IPS-15b (cell line): ENCODE data around the gene IDUA.
"Not testable (repeated sequence)": the region's sequence is repeated elsewhere in the genome, so short reads cannot be mapped to it uniquely, and the experiment has no call there.

Experiments
- H3K27me3 ChIP-seq: one replicate; pipeline ENCODE4 v1.6.1; 2013; ENCODE audit warnings: low read length; ENCODE audit not compliant: control insufficient read depth, insufficient read depth
- H3K36me3 ChIP-seq: one replicate; pipeline ENCODE4 v1.6.1; 2013; ENCODE audit warnings: low read length; ENCODE audit not compliant: control insufficient read depth, insufficient read depth
- H3K4me1 ChIP-seq: one replicate; pipeline ENCODE4 v1.6.1; 2013; ENCODE audit warnings: mild to moderate bottlenecking, low read length; ENCODE audit not compliant: control insufficient read depth, insufficient read depth
- H3K4me3 ChIP-seq: one replicate; pipeline ENCODE4 v1.5.1; 2013; ENCODE audit warnings: low read depth, low read length
- H3K9ac ChIP-seq: one replicate; pipeline ENCODE4 v1.6.1; 2013; ENCODE audit warnings: low read depth, mild to moderate bottlenecking, low read length
- H3K9me3 ChIP-seq: one replicate; pipeline ENCODE4 v1.6.1; 2013; ENCODE audit warnings: mild to moderate bottlenecking, low read length; ENCODE audit not compliant: control insufficient read depth, insufficient read depth

Gene IDUA

DNA sequence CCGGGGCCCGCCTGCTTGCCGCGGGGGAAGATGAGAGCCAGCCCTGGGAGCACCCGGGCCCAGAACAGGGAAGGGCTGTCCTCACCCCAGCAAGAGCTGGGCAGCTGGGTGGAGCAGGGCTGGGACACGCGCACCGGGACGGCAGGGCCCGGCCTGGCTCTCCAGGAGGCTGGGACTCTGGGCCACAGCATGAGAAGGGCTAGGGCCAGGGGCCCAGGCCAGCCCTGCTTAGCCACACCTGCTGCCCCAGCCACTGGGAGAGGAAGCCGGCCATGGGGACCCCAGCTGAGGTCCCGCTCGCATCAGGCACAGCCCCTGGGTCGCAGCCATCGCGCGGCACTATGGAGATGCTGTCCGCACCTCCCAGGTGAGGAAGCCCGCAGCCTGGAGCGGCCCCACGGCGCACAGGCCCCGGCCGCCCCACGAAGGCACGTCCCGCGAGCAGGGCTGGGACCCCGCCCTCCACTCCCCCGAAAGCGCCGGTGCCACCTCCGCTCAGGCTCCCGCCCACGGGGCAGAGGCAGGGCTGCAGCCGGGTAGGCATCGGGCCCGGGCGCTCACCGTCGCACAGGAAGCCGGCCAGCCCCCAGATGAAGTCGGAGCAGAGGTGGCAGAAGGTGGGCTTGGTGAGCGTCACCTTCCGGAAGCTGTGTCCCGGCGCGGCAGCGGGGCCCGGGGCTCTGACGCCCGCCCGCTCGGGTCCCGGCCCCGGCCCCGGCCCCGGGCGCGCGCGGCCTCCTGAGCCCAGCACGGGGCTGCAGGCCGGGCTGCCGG lies 14.0 kb upstream of the IDUA start:
- H3K4me1 ChIP-seq: no peaks in the 10 kb centered on the region
- H3K27me3 ChIP-seq: peaks cover 8% of the 10 kb centered on the region
- peaks cover 3% of the 10 kb centered on the region for H3K36me3 ChIP-seq
- peak overlapping the region; percentile 61 for H3K4me3 ChIP-seq
- no peaks in the 10 kb centered on the region for H3K9me3 ChIP-seq
- H3K9ac ChIP-seq: no peak overlapping the region

DNA sequence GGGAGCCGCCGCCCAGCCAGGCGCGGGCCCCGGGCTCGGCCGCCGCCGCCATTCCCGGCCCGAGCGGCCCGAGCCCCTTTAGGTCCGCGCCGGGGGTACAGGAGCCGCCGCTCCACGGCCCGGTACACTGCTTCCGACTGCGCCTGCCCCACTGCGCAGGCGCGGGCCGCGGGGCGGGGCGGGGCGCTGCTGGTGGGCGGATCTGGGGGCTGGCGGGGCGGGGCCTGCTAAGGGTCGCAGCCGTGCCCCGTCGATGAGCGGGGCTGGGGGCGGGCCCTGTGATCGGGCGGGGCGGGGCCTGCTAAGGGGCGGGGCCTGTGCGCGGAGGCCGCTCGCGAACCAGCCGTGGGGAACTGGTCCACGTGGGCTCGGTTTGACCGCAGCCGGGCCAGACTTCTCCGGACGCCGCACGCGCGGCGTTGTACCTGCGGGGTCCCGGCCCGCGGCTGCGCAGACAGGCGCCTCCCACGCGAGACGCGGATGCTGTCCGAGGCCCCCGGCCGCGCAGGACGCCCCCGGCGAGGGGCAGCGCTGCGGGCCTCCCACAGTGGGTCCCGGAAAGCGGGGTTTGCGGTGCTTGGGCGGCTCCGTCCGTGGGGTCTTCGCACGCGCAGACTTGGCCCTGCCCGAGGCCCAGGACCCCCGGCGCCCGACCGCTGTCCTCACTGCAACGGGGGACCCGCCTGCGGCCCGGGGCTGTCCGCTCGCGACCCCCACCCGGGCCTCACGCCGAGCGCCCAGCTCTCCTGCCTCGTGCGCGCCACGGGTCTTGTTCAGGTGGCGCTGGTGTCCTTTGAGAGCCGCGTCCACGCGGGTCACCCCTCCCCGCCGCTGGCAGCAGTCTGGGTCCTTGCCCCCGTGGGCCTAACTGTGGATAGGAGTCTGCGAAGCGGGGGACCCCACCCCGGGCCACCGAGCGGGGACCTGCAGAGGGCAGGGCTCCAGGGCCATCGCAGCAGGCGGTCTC lies 13.1 kb upstream of the IDUA start, which contains the start of gene DGKQ:
DGKQ (minus strand) TSS at position 139 of the 967 bp plus-strand sequence; CDS start at position 52, 87 bp downstream.
- peaks cover 8% of the 10 kb centered on the region for H3K27me3 ChIP-seq
- H3K9ac ChIP-seq: no peak within 1 kb of the TSS
- H3K9me3 ChIP-seq: no peaks in the 10 kb centered on the region
- H3K36me3 ChIP-seq: peaks cover 3% of the 10 kb centered on the region
- peak within 1 kb of the TSS; percentile 61 for H3K4me3 ChIP-seq
- no peaks in the 10 kb centered on the region for H3K4me1 ChIP-seq

DNA sequence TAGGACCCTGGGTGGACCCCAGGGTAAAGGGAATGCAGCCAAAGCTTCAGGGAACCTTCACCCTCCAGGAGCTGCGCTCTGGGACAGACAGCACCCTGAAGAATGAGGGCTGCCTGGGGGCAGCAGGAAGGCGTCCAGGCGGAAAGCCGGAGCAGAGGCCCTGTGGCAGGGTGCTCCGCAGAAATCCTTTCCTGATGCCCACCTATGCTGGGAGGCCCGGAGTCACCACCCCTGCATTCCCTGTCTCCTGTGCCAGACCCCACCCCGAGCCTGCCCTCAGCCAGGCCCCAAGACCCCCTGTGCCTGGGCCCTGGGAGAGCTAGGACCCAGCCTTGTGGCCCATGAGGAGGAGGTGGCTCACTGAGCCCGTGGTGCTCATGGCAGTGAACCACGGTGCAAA lies 12.2 kb upstream of the IDUA start:
- Histone ChIP-seq H3K36me3 (peaks cover 3% of the 10 kb centered on the region), H3K4me1 (no peaks in the 10 kb centered on the region), H3K27me3 (peaks cover 8% of the 10 kb centered on the region), H3K9ac (no peak overlapping the region), H3K4me3 (no peak overlapping the region), H3K9me3 (no peaks in the 10 kb centered on the region)

DNA sequence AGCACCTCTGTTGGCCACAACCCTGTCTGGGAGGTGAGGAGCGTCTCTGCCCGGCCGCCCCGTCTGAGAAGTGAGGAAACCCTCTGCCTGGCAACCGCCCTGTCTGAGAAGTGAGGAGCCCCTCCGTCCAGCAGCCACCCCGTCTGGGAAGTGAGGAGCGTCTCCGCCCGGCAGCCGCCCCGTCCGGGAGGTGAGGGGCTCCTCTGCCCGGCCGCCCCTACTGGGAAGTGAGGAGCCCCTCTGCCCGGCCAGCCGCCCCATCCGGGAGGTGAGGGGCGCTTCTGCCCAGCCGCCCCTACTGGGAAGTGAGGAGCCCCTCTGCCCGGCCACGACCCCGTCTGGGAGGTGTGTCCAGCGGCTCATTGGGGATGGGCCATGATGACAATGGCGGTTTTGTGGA lies 10.8 kb upstream of the IDUA start:
- H3K4me3 ChIP-seq, H3K9ac ChIP-seq, H3K27me3 ChIP-seq, H3K36me3 ChIP-seq, H3K4me1 ChIP-seq, H3K9me3 ChIP-seq: not testable (repeated sequence)

DNA sequence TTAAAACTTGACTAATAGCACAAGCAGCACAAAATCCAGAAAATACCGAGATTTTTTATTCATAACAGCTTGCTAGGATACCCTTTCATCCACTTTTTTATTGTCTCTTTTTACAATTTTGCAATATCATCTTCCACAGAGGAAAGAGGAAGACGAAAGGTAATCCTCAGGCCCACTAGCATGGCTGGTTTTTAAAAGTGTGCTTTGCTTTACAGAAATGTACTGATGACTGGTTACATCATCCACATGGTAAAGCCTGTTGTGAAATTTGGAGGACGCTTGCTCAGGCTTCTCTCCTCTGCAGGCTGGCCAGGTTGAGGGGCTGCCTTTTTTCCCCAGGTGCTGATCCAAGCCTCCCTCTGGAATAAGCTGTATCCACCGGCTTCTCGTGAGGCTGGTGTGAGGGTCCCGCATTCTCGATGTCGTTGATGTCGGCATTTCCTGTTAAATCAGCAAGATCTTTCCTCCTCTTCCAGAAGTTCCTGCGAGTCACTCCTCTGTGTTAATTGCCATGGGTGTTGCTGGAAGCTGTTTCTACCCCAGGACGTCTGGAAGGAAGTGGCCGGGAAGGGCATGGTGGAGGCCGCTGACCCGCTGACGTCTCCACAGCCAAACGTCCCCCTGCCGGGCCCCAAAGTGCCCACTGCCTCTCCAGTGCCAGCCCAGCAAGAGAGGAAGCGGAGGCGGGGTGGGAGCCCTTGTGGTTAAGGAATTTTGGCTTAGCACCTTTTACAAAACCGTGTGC lies 7.7 kb upstream of the IDUA start:
- no peak overlapping the region for H3K9ac ChIP-seq
- no peaks in the 10 kb centered on the region for H3K4me1 ChIP-seq
- H3K9me3 ChIP-seq: no peaks in the 10 kb centered on the region
- no peaks in the 10 kb centered on the region for H3K36me3 ChIP-seq
- H3K4me3 ChIP-seq: no peak overlapping the region
- H3K27me3 ChIP-seq: peaks cover 4% of the 10 kb centered on the region

DNA sequence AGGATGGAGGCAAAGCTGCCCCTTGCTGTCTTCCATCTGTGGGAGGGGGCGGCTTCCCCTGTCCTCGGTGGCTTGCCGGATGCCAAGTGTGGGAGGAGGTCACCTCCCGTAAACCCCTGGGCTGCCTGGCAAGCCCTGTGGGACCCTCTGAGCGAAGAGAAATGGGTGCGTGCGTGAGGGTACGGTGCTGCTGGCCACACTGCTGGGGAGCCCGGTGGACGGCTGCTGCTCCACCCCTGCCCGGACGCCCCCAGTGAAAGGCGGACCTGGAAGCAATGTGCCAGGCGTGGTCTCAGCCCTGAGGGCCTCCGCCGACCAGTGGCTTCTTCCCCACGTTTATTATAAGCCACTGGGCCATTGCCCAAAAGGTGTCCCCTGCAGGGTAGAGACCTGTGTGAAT lies 4.6 kb upstream of the IDUA start:
- Histone ChIP-seq H3K4me1 (peaks cover 3% of the 10 kb centered on the region), H3K36me3 (no peaks in the 10 kb centered on the region), H3K4me3 (no peak overlapping the region), H3K9ac (no peak overlapping the region), H3K9me3 (no peaks in the 10 kb centered on the region), H3K27me3 (peaks cover 15% of the 10 kb centered on the region)

DNA sequence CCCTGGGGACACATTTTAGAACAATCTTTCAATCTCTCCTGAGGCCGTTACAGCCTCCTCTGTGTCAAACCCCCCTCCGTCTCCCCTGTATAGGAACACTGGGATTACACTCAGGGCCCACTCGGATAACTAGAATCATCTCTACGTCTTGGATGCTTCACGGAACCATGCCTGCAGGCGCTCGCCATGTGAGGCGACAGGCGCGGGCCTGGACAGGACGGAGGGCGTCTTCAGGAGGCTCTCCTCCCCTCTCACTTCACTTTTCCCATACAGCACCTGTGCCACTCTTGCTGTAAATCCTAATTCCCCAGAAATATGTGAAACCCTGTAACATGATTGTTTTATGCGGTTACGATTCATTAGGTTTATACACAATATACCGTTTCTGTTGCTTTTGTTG lies 4.0 kb upstream of the IDUA start:
- no peaks in the 10 kb centered on the region for H3K36me3 ChIP-seq
- peaks cover 15% of the 10 kb centered on the region for H3K27me3 ChIP-seq
- no peak overlapping the region for H3K4me3 ChIP-seq
- H3K9me3 ChIP-seq: no peaks in the 10 kb centered on the region
- H3K9ac ChIP-seq: no peak overlapping the region
- H3K4me1 ChIP-seq: peaks cover 3% of the 10 kb centered on the region

DNA sequence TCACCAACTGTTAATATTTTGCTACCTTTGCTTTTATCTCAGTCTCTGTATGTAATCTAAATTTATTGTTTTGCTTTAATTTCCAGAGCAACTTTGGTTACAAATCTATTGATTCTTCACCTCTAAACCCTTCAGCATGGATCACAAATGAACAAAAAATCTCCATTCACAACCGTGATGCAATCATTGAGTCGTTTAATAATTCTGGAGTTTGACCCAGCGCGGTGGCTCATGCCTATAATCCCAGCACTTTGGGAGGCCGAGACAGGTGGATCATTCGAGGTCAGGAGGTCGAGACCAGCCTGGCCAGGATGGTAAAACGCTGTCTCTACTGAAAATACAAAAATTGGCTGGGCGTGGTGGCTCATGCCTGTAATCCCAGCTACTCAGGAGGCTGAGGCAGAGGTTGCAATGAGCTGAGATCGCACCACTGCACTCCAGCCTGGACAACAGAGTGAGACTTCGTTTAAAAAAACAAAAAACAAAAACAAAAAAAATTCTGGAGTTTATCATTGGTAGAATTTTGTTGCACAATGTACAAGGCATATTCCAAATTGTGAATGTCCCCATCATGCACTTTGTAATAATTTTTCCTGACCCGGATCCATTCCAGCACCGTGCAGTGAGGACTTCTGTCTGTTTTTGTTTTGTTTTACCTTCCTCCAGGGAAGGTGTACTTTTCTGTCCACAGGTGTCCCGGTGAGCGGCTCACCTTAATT lies 2.3 kb upstream of the IDUA start:
- Histone ChIP-seq H3K9ac (no peak overlapping the region), H3K36me3 (no peaks in the 10 kb centered on the region), H3K9me3 (no peaks in the 10 kb centered on the region), H3K4me1 (peaks cover 3% of the 10 kb centered on the region), H3K4me3 (peak overlapping the region; percentile 9), H3K27me3 (peaks cover 15% of the 10 kb centered on the region)

DNA sequence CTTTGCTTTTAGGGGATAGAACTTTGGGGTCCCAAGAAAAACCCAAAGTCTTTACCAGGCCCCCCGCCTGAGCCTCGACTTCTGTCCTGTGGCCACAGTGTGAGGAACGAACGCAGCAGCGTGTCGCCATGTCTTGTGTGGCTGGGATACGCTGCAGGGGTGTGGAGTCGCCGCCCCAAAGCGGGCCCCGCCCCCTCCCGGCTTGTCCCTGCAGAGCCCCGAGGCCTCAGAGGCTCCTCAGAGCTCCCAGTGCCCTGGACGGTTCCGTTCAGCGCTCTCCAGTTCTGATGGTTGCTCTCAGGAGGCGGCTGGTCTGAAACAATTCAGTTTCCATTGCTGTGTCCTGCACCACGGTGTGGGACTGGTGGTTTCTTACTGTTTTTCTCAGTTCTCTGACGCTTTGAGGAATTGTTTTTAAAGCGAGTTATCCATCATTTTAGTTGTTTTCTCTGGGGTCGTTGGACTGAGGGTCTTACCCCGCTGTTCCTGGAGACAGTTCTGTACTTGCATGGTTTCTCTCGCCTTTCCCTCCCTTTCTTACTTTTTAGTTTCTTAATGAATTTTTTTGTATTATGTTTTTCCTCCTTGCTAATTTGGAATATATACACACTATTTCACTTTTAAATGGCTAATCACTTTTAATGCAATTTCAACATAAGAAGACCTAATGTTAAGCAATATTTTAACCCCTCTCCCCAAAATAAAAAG lies 1.6 kb upstream of the IDUA start:
- peak overlapping the region; percentile 9 for H3K4me3 ChIP-seq

DNA sequence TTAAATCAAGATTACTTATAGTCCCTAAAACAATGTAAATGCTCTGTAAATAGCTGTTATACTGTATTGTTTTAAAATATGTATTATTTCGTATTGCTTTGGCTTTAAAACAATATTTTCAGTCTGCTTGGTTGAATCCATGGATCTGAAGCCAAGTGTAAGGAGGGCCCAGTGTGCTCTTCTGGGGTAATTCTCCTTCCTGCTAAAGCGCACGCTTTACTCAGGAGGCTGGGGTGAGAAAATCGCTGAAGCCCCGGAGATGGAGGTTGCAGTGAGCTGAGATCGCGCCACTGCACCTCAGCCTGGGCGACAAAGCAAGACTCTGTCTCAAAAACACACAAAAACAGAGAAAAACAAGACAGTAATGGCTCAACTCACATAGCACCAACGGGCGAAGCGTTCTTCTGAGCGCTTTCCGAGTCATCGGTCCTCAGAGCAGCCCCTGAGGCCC lies 391 bp upstream of the IDUA start:
- Histone ChIP-seq H3K36me3 (peaks cover 3% of the 10 kb centered on the region), H3K4me1 (peaks cover 3% of the 10 kb centered on the region), H3K4me3 (peak overlapping the region; percentile 68), H3K9me3 (no peaks in the 10 kb centered on the region), H3K9ac (peak overlapping the region; percentile 66), H3K27me3 (peaks cover 15% of the 10 kb centered on the region)

More for the DNA sequence above, 1.6 kb upstream of the IDUA start:
- Histone ChIP-seq H3K36me3 (peaks cover 3% of the 10 kb centered on the region), H3K9ac (no peak overlapping the region), H3K9me3 (no peaks in the 10 kb centered on the region), H3K27me3 (peaks cover 15% of the 10 kb centered on the region), H3K4me1 (peaks cover 3% of the 10 kb centered on the region)
